H1 (cell line): ENCODE data around the gene CIDEA. TPM values are rescaled to one million over a fixed set of nuclear protein-coding genes. Genes with fewer than 3 reads are reported as not detected.

Experiments used
- CTCF ChIA-PET: fragments of 300-600 bp; sonication (Branson Sonifier 250); formaldehyde crosslinking; loops from one replicate; lab custom pipeline; 2021; ENCODE audit not compliant: partially characterized antibody; lab: Charles Lee
- POLR2A ChIA-PET: fragments of 300-600 bp; sonication (Branson Sonifier 250); formaldehyde crosslinking; loops from one replicate; lab custom pipeline; 2021; ENCODE audit warnings: inconsistent platforms; ENCODE audit not compliant: partially characterized antibody; lab: Charles Lee
- DNase-seq, 2 experiments: peaks; one replicate each; pipeline versions ENCODE4 v3.0.0 to v3.0.0-alpha.2; 2010 to 2022; ENCODE audit warnings: low spot score in 2 of 2, low read depth in 1 of 2, mixed read lengths in 1 of 2
- FAIRE-seq: peaks from 2 replicates; lab custom pipeline; 2011; peaks lifted over from hg19 to GRCh38; lab: Jason Lieb, UNC
- H2AFZ ChIP-seq: 2 replicates; pipeline ENCODE4 v1.8.1; 2012; ENCODE audit warnings: low read length, inconsistent platforms
- H2AK5ac ChIP-seq: 2 replicates; pipeline ENCODE4 v1.6.1; 2013; ENCODE audit warnings: low read depth, low read length
- H2BK120ac ChIP-seq: replicated peaks from 2 replicates; pipeline ENCODE3; 2013; ENCODE audit warnings: low read depth, low read length, inconsistent platforms
- H2BK12ac ChIP-seq: 2 replicates; pipeline ENCODE4 v1.6.1; 2013; ENCODE audit warnings: low read depth, low read length
- H2BK15ac ChIP-seq: 2 replicates; pipeline ENCODE4 v1.6.1; 2013; ENCODE audit warnings: low read length
- H2BK20ac ChIP-seq: 2 replicates; pipeline ENCODE4 v1.6.1; 2013; ENCODE audit warnings: low read length
- H2BK5ac ChIP-seq: 2 replicates; pipeline ENCODE4 v1.6.1; 2013; ENCODE audit warnings: low read depth, low read length
- H3K14ac ChIP-seq: 2 replicates; pipeline ENCODE4 v1.6.1; 2013; ENCODE audit warnings: inconsistent platforms; ENCODE audit not compliant: insufficient read length
- H3K18ac ChIP-seq: 2 replicates; pipeline ENCODE4 v1.6.1; 2013; ENCODE audit warnings: low read length; ENCODE audit errors: extremely low read depth
- H3K23ac ChIP-seq: 2 replicates; pipeline ENCODE4 v1.6.1; 2013; ENCODE audit warnings: inconsistent platforms; ENCODE audit not compliant: insufficient read length
- H3K23me2 ChIP-seq: 2 replicates; pipeline ENCODE4 v1.6.1; 2013; ENCODE audit warnings: low read depth, low read length
- H3K27ac ChIP-seq: 2 replicates; pipeline ENCODE4 v1.6.1; 2011; ENCODE audit warnings: low read depth, low read length, inconsistent platforms
- H3K27me3 ChIP-seq, 4 experiments: replicated peaks in 1 of 4; 1 replicate in 1 of 4; 2 replicates in 3 of 4; pipeline versions ENCODE4 v1.6.1 to v1.8.1; 2011 to 2013; ENCODE audit warnings: low read length in 3 of 4, mild to moderate bottlenecking in 3 of 4, inconsistent platforms in 2 of 4, mixed read lengths in 2 of 4, moderate library complexity in 1 of 4; ENCODE audit not compliant: control insufficient read depth in 3 of 4, insufficient read depth in 3 of 4; ENCODE audit errors: extremely low read depth in 1 of 4
- H3K36me3 ChIP-seq, 4 experiments: 2 replicates each; pipeline versions ENCODE4 v1.6.1 to v1.8.1; 2011 to 2013; ENCODE audit warnings: mild to moderate bottlenecking in 4 of 4, low read length in 3 of 4, moderate library complexity in 2 of 4, control low read depth in 1 of 4, inconsistent platforms in 1 of 4; ENCODE audit not compliant: insufficient read depth in 4 of 4, control insufficient read depth in 2 of 4
- H3K4ac ChIP-seq: replicated peaks from 2 replicates; pipeline ENCODE3; 2013; ENCODE audit warnings: low read length, low read depth, mixed read lengths, inconsistent platforms; ENCODE audit not compliant: insufficient read length
- H3K4me1 ChIP-seq, 4 experiments: replicated peaks in 1 of 4; 1 replicate in 1 of 4; 2 replicates in 3 of 4; pipeline versions ENCODE4 v1.6.1 to v1.8.1; 2011 to 2013; ENCODE audit warnings: low read length in 3 of 4, inconsistent platforms in 2 of 4, mixed read lengths in 1 of 4; ENCODE audit not compliant: insufficient read depth in 4 of 4, control insufficient read depth in 3 of 4
- H3K4me2 ChIP-seq, 2 experiments: 2 replicates each; pipeline versions ENCODE4 v1.6.1 to v1.8.1; 2011 to 2013; ENCODE audit warnings: low read depth in 2 of 2, low read length in 2 of 2, control low read depth in 1 of 2, inconsistent platforms in 1 of 2, mild to moderate bottlenecking in 1 of 2; ENCODE audit not compliant: insufficient read depth in 1 of 2
- H3K4me3 ChIP-seq, 4 experiments: fragments of 200-600, 300-600 bp in 1 of 4; sonication (generic), shearing (Covaris generic), sonication (Bioruptor Twin) in 1 of 4; 2 replicates each; pipeline versions ENCODE4 v1.5.1 to v1.8.1; 2011 to 2016; ENCODE audit warnings: low read length in 4 of 4, low read depth in 3 of 4, control low read depth in 2 of 4, inconsistent platforms in 2 of 4, mild to moderate bottlenecking in 2 of 4, mixed read lengths in 1 of 4, moderate library complexity in 1 of 4; ENCODE audit not compliant: insufficient read depth in 2 of 4; ENCODE audit errors: extremely low read depth in 1 of 4
- H3K56ac ChIP-seq: replicated peaks from 2 replicates; pipeline ENCODE3; 2013; ENCODE audit warnings: low read depth, mild to moderate bottlenecking, mixed read lengths, low read length, inconsistent platforms; ENCODE audit not compliant: insufficient read length
- H3K79me1 ChIP-seq: 2 replicates; pipeline ENCODE4 v1.6.1; 2013; ENCODE audit warnings: low read depth, low read length, control low read depth
- H3K79me2 ChIP-seq, 2 experiments: 2 replicates each; pipeline versions ENCODE4 v1.6.1 to v1.8.1; 2012 to 2013; ENCODE audit warnings: low read length in 2 of 2, mild to moderate bottlenecking in 2 of 2, inconsistent platforms in 1 of 2; ENCODE audit not compliant: insufficient read depth in 2 of 2, control insufficient read depth in 1 of 2
- H3K9ac ChIP-seq, 4 experiments: replicated peaks in 1 of 4; 1 replicate in 1 of 4; 2 replicates in 3 of 4; pipeline versions ENCODE4 v1.6.1 to v1.8.1; 2011 to 2013; ENCODE audit warnings: low read depth in 3 of 4, low read length in 3 of 4, control low read depth in 2 of 4, mild to moderate bottlenecking in 2 of 4, moderate library complexity in 2 of 4, inconsistent platforms in 1 of 4; ENCODE audit errors: extremely low read depth in 1 of 4
- H3K9me3 ChIP-seq, 2 experiments: 2 replicates each; pipeline versions ENCODE4 v1.6.1 to v1.8.1; 2012 to 2013; ENCODE audit warnings: mild to moderate bottlenecking in 2 of 2, moderate library complexity in 2 of 2, control low read depth in 1 of 2, inconsistent platforms in 1 of 2, low read depth in 1 of 2, low read length in 1 of 2, mixed read lengths in 1 of 2; ENCODE audit not compliant: insufficient read depth in 2 of 2
- H4K20me1 ChIP-seq, 2 experiments: replicated peaks in 1 of 2; 2 replicates each; pipeline versions ENCODE3 to v1.8.1; 2011 to 2013; ENCODE audit warnings: inconsistent platforms in 2 of 2, low read length in 2 of 2, mild to moderate bottlenecking in 1 of 2; ENCODE audit not compliant: insufficient read depth in 2 of 2, control insufficient read depth in 1 of 2
- H4K5ac ChIP-seq: 2 replicates; pipeline ENCODE4 v1.6.1; 2013; ENCODE audit warnings: low read length, low read depth, mixed read lengths, inconsistent platforms; ENCODE audit not compliant: insufficient read length
- H4K8ac ChIP-seq: 2 replicates; pipeline ENCODE4 v1.8.0; 2013; ENCODE audit warnings: mild to moderate bottlenecking, moderate library complexity, low read length, inconsistent platforms; ENCODE audit not compliant: insufficient read depth; ENCODE audit errors: extremely low read depth
- H4K91ac ChIP-seq: replicated peaks from 2 replicates; pipeline ENCODE3; 2013; ENCODE audit warnings: low read length, mixed read lengths, inconsistent platforms; ENCODE audit not compliant: insufficient read length
- CBX5 ChIP-seq: fragments of 300-800, 300-1000 bp; sonication (generic); IDR thresholded peaks from 2 replicates; pipeline ENCODE4 v1.7.1; 2016; ENCODE audit warnings: antibody characterized with exemption, low read length, low read depth
- CBX8 ChIP-seq: fragments of 300-800, 300-1000 bp; sonication (generic); IDR thresholded peaks from 2 replicates; pipeline ENCODE4 v1.7.1; 2016; ENCODE audit warnings: low read depth, low read length, borderline replicate concordance
- CHD2 ChIP-seq: IDR thresholded peaks from 2 replicates; pipeline ENCODE4 v1.6.1; 2012; ENCODE audit warnings: low read length, improper control_type of control experiment
- GABPA ChIP-seq: IDR thresholded peaks from 2 replicates; pipeline ENCODE4 v1.6.1; 2011; ENCODE audit warnings: mild to moderate bottlenecking, low read length, moderate library complexity, borderline replicate concordance; ENCODE audit not compliant: insufficient read depth
- JUND ChIP-seq: IDR thresholded peaks from 2 replicates; pipeline ENCODE4 v1.6.1; 2011; ENCODE audit warnings: mild to moderate bottlenecking, improper control_type of control experiment, low read length
- RFX5 ChIP-seq: IDR thresholded peaks from 2 replicates; pipeline ENCODE4 v1.6.1; 2011; ENCODE audit warnings: low read depth, low read length, improper control_type of control experiment, borderline replicate concordance
- RNF2 ChIP-seq: fragments of 200-900, 300-1000 bp; sonication (generic); IDR thresholded peaks from 2 replicates; pipeline ENCODE4 v1.7.1; 2016; ENCODE audit warnings: borderline replicate concordance, low read depth, mild to moderate bottlenecking, antibody characterized with exemption, low read length; ENCODE audit not compliant: poor library complexity, severe bottlenecking; ENCODE audit errors: missing control alignments
- SRF ChIP-seq: IDR thresholded peaks from 2 replicates; pipeline ENCODE4 v1.6.1; 2011; ENCODE audit warnings: mild to moderate bottlenecking, low read depth, low read length, moderate library complexity
- SUZ12 ChIP-seq: fragments of 200-600 bp; sonication (generic); IDR thresholded peaks from 2 replicates; pipeline ENCODE4 v1.6.1; 2012; ENCODE audit warnings: mild to moderate bottlenecking, inconsistent platforms, low read length, moderate library complexity, mixed read lengths
- YY1 ChIP-seq: IDR thresholded peaks from 2 replicates; pipeline ENCODE4 v1.6.1; 2011; ENCODE audit warnings: low read depth, mild to moderate bottlenecking, low read length
- ZNF274 ChIP-seq: IDR thresholded peaks from 2 replicates; pipeline ENCODE4 v1.7.0; 2012; ENCODE audit warnings: low read length, borderline replicate concordance; ENCODE audit errors: extremely low read depth
- WGBS, 2 experiments: shearing (Covaris generic) in 1 of 2; methylation state at CpG; one replicate each; pipeline versions ENCODE4 v1.1.6 to v1.1.7; 2013 to 2015; ENCODE audit warnings: low lambda C conversion rate in 2 of 2, mixed read lengths in 2 of 2, inconsistent platforms in 1 of 2, low coverage in 1 of 2, missing lambda C conversion rate in 1 of 2; ENCODE audit not compliant: insufficient replicate concordance in 2 of 2, insufficient coverage in 1 of 2, insufficient read length in 1 of 2; ENCODE audit errors: extremely low coverage in 1 of 2, missing lambda C conversion rate in 1 of 2; 5-methylcytosine and 5-hydroxymethylcytosine counted together
- polyA plus RNA-seq, 7 experiments: library from polyadenylated mRNA; depleted of rRNA in 3 of 7; stranded (reverse) in 5 of 7; unstranded in 2 of 7; fragments of >200 nt in 5 of 7; fragments of 200-250 nt in 2 of 7; gene quantifications; 1 replicate in 5 of 7; 2 replicates in 1 of 7; 4 replicates in 1 of 7; pipeline versions ENCODE4 v1.2.1 to v1.2.3, GENCODE V29; 2011 to 2013; ENCODE audit warnings: missing spikeins in 2 of 7, mixed read lengths in 2 of 7
- total RNA-seq: library from RNA; stranded (reverse); fragmentation: NEBNext Ultra II Directional; extraction: Animal tissue kit (Norgen Biotek cat#: 25700); gene quantifications from 2 replicates; pipeline ENCODE4 v1.2.1, GENCODE V29; 2021

CIDEA gene
- total and polyA plus RNA-seq, 2 of the 8 experiments (the other 6 are each of a cell fraction or from before 2014, with no cell fraction given), result not detected

GRCh38 chr18:12308386-12309100 is 54.4 kb downstream of the CIDEA start:
- Histone ChIP-seq H2BK5ac (no peak overlapping the region), H2BK120ac (no peak overlapping the region), H3K4me2 (peak overlapping the region; percentile 78), H3K56ac (no peak overlapping the region), H2AFZ (no peak overlapping the region), H3K23me2 (peaks cover 11% of the 10 kb centered on the region), H3K27ac (no peak overlapping the region; the same call in 1 of the 2 replicates), H3K79me1 (no peaks in the 10 kb centered on the region), H4K91ac (no peak overlapping the region), H3K4me1 (peaks cover 0 to 16% (median 12%) of the 10 kb centered on the region in 4 experiments; a peak in 6 of 7 replicates), H3K14ac (no peak overlapping the region), H3K18ac (peak overlapping the region; percentile 60; the same call in 1 of the 2 replicates), H2AK5ac (no peak overlapping the region), H3K4me3 (peak overlapping the region; percentile 63 to 81 (median 70)), H4K20me1 (peaks cover 0 to 3% of the 10 kb centered on the region in 2 experiments), H3K36me3 (peaks cover 0 to 22% (median 6%) of the 10 kb centered on the region in 4 experiments; a peak in 4 of 8 replicates), H3K27me3 (peaks cover 0 to 29% (median 20%) of the 10 kb centered on the region in 4 experiments; a peak in 5 of 7 replicates), H3K79me2 (peaks cover 0 to 6% of the 10 kb centered on the region in 2 experiments; a peak in 3 of 4 replicates), H3K23ac (no peak overlapping the region), H2BK12ac (no peak overlapping the region), H3K9ac (peak overlapping the region in 3 of 4 experiments; percentile 24 to 60 (median 42); a peak in 5 of 7 replicates), H4K5ac (no peak overlapping the region), H4K8ac (peak overlapping the region; percentile 87), H2BK20ac (no peak overlapping the region), H3K4ac (no peak overlapping the region), H3K9me3 (no peaks in the 10 kb centered on the region), H2BK15ac (no peak overlapping the region)
- WGBS, 2 experiments, result 1% methylated on average over 47 of the region's 81 CpGs; no CpG with 5 or more reads in 1 of the 2 experiments
- CTCF ChIA-PET, result interaction anchor here (1.0 to 2.6 kb wide), 6 partner anchors 10 to 37 kb away, joined by 3 to 8 read pairs (median 4); no protein-coding TSS in a partner anchor
- no peak for FAIRE-seq
- peak in 1 of 2 experiments; percentile 77 for DNase-seq
- POLR2A ChIA-PET, result interaction anchor here (0.8 to 6.1 kb wide), 11 partner anchors 10 to 64 kb away, joined by 3 to 49 read pairs (median 6); no protein-coding TSS in a partner anchor
- TF ChIP-seq RNF2 (no peak), RFX5 (no peak), SUZ12 (no peak), GABPA (no peak), JUND (peak; percentile 42; the same call in 1 of the 2 replicates), CBX5 (no peak), ZNF274 (no peak), CHD2 (no peak), YY1 (0 out of 2 replicates have a peak, but pooled peaks have one; percentile 9), CBX8 (no peak), SRF (no peak)
